ENCODE results near the gene ZNF804B. TPM values are rescaled to one million over a fixed set of nuclear protein-coding genes. Genes with fewer than 3 reads are reported as not detected.

ZNF804B gene
- total RNA-seq, 1 experiment from 2014 or later, result 0.04 TPM

DNA sequence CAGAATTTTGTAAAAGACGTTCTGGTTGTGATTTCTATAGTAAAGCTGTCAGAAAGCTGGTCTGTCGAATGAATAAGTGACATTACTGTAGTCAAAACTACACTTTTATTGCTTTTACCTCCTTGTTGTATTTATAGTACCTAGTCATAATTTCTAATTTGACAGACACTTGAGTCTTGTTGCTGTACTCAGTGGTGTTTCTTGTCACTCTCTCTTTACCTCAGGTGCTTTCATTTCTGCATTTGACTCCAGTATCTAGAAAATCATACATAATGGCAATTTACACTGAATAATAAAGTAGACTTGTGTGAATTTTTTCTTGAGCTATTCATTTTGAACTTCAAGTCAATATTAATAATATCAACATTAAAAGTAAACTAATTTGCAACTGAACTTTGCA, 293.6 kb downstream of the ZNF804B start:
- no peak overlapping the region for H3K27ac ChIP-seq
- no peaks in the 10 kb centered on the region for H3K9me3 ChIP-seq (replicated peaks)
- no peaks in the 10 kb centered on the region for H3K4me1 ChIP-seq
- no peak overlapping the region for H3K4me3 ChIP-seq
- no peak for DNase-seq
- no peaks in the 10 kb centered on the region for H3K27me3 ChIP-seq
- no peaks in the 10 kb centered on the region for H3K36me3 ChIP-seq

DNA sequence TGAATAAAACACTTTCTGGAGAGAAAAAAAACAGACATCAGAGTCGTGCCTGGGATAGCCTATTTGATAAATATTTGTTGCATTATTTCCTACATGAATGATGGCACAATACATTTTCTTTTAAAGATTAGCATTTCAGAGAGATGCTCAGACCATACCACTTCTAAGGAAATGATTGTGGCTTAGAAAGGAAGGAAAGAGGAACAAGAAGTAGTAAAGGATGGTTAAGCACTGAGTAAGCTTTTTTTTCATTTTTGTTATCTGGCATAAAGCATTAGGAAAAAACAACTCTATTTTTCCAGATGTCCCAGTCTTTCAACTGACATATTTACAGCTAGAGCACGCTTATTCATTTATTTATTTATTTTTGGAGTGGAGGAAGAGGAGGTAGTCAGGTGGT, 294.9 kb downstream of the ZNF804B start:
- no peak overlapping the region for H3K4me3 ChIP-seq
- no peaks in the 10 kb centered on the region for H3K36me3 ChIP-seq
- H3K27me3 ChIP-seq, result no peaks in the 10 kb centered on the region
- H3K4me1 ChIP-seq, result no peaks in the 10 kb centered on the region
- H3K27ac ChIP-seq, result no peak overlapping the region
- H3K9me3 ChIP-seq (replicated peaks), result no peaks in the 10 kb centered on the region
- DNase-seq, result no peak

DNA sequence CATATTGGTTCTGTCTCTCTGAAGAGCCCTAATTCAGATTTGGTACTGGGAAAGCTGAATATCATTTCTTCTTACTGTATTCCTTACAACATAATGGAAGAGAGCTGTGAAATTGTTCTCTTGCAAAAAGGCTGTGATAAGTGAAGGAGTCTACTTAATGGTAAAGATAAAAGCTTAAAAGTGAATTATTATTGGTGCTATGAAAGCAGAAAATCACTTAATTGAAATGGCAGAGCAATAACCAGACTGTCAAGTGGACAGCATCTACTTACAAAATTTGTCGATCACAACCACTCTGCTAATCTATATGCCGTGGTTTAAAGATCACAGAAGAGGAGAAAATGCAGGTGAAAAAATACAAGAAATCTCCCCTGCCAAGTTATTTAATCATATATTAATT, 300.7 kb downstream of the ZNF804B start:
- no peak for DNase-seq
- no peak overlapping the region for H3K4me3 ChIP-seq
- no peaks in the 10 kb centered on the region for H3K9me3 ChIP-seq (replicated peaks)
- no peaks in the 10 kb centered on the region for H3K36me3 ChIP-seq
- no peaks in the 10 kb centered on the region for H3K27me3 ChIP-seq
- H3K4me1 ChIP-seq, result peaks cover 9% of the 10 kb centered on the region; the same call in 1 of the 2 replicates
- H3K27ac ChIP-seq, result no peak overlapping the region

DNA sequence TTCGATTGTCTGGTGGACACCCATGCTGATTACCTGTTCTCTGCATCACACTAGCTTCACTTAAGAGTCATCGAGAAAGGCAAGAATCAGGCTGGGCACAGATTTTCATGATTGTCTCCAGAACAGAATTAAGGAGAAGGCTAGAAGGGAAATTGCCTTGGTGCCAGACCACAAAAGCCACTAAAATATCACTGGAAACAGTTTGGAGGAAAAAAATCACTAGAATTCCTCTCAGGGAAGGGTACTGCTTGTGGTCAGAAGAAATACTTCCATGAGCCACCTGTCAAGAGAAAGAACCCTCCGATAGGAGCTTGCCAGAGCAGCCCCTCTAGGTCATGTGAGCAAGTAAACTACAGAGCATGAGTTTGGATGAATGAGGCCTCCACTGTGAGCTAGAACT, 305.3 kb downstream of the ZNF804B start:
- Histone ChIP-seq H3K9me3 (replicated peaks) (no peaks in the 10 kb centered on the region), H3K4me1 (peaks cover 9% of the 10 kb centered on the region; the same call in 1 of the 2 replicates), H3K27ac (no peak overlapping the region), H3K27me3 (no peaks in the 10 kb centered on the region), H3K4me3 (no peak overlapping the region), H3K36me3 (no peaks in the 10 kb centered on the region)
- peak; percentile 29 to 43 for DNase-seq

DNA sequence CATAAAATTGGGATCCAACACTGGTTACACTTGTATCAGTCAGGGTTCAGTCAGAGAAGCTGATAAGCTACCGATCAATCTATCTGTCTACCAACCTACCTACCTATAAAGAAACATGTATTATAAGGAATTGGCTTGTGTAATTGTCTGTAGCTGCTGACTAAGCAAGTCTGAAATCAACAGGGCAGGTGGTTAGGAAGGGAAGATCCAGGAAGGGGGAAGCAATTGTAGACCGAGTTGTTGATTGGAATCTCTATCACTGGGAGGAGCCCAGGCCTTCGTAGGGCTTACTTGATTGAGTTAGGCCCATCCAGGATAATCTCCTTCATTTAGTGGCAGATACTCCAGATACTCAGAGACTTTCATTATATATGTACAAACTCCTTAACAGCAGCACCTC, 307.5 kb downstream of the ZNF804B start:
- Histone ChIP-seq H3K4me1 (peaks cover 9% of the 10 kb centered on the region; the same call in 1 of the 2 replicates), H3K9me3 (replicated peaks) (no peaks in the 10 kb centered on the region; the same call in 1 of the 2 replicates), H3K27me3 (no peaks in the 10 kb centered on the region), H3K27ac (no peak overlapping the region), H3K4me3 (no peak overlapping the region), H3K36me3 (no peaks in the 10 kb centered on the region)
- no peak for DNase-seq

DNA sequence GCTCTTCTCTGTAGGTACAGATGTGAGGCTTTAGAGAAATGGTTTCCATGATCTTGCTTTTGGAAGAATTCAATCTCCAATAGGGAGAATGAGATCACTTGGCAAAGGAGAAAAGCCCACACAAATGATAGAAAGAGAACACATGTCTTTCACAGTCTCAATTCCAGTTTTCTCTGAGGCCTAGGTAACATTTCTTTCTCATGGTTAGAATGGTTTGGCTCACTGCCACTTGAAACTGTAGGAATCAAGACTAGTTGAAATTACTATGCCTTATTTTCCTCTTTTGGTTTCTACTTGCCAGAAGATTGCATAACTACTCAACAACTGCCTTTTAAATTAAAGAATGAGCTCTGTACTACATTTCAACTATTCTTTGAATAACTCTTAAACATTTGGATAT, 312.6 kb downstream of the ZNF804B start:
- Histone ChIP-seq H3K9me3 (replicated peaks) (no peaks in the 10 kb centered on the region; the same call in 1 of the 2 replicates), H3K4me3 (no peak overlapping the region), H3K27me3 (no peaks in the 10 kb centered on the region), H3K27ac (no peak overlapping the region), H3K4me1 (peaks cover 3% of the 10 kb centered on the region; the same call in 1 of the 2 replicates), H3K36me3 (no peaks in the 10 kb centered on the region)
- DNase-seq, result peak in 1 of 2 experiments; percentile 31

DNA sequence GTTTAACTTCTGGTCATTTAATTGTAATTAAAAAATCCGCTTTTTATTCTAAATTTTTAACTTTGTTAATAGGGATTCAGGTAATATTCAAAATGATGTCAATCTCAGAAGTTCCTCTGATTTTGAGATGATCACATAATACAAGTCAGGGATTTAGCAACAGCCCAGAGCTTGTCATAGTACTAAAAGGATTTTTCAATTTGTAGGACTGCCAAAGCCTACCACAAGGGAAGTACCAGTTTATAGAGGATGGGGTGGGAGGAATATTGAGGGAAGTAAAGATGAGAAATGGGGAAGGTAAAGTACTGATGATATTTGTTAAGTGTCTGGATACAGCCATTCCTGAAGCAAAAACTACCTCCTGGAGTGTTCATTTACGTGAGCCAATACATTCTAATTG, 314.3 kb downstream of the ZNF804B start:
- no peaks in the 10 kb centered on the region; the same call in 1 of the 2 replicates for H3K9me3 ChIP-seq (replicated peaks)
- H3K4me1 ChIP-seq, result peaks cover 3% of the 10 kb centered on the region; the same call in 1 of the 2 replicates
- H3K27me3 ChIP-seq, result no peaks in the 10 kb centered on the region
- no peak overlapping the region for H3K4me3 ChIP-seq
- H3K36me3 ChIP-seq, result no peaks in the 10 kb centered on the region
- DNase-seq, result no peak
- no peak overlapping the region for H3K27ac ChIP-seq

DNA sequence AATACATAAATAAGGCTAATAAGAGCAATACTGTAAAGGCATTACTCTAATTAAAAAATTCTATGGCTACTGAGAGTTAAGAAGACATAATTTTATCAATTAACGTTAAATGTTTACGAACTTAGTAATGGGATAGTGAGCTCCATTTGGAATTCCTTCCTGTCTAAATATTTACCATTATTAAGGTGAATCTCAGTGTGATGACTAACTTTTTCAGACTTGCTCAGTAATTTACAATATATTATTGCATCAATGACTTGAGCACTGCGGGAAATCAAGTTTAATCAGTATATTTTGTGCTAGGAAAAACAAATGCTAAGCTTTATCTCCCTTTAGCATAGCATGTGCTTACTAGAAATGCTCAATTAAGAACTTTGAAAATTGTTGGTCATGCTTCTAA, 318.5 kb downstream of the ZNF804B start:
- Histone ChIP-seq H3K27me3 (no peaks in the 10 kb centered on the region), H3K4me1 (no peaks in the 10 kb centered on the region), H3K4me3 (no peak overlapping the region), H3K36me3 (no peaks in the 10 kb centered on the region), H3K27ac (no peak overlapping the region), H3K9me3 (replicated peaks) (no peaks in the 10 kb centered on the region)
- no peak for DNase-seq

DNA sequence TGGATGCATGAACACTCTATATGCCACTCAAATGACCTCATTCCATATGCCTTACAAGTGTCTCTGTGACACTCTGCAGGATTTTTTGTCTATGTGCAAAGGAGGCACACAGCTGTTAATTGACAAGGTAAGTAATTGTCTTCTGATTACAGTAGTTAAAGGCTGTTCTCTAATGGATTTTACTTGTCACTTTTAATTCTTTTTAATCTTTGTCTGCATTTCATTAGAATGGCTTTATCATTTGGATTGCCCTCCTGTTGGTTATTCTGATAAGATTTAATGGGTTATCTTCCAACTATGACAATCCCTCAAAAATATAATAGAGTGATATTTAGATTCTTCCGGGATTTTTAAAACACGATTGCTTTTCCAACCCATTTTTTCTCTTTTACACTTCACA, 326.1 kb downstream of the ZNF804B start:
- no peak for DNase-seq
- Histone ChIP-seq H3K27me3 (no peaks in the 10 kb centered on the region), H3K27ac (no peak overlapping the region), H3K9me3 (replicated peaks) (no peaks in the 10 kb centered on the region), H3K4me3 (no peak overlapping the region), H3K36me3 (no peaks in the 10 kb centered on the region), H3K4me1 (no peaks in the 10 kb centered on the region)

DNA sequence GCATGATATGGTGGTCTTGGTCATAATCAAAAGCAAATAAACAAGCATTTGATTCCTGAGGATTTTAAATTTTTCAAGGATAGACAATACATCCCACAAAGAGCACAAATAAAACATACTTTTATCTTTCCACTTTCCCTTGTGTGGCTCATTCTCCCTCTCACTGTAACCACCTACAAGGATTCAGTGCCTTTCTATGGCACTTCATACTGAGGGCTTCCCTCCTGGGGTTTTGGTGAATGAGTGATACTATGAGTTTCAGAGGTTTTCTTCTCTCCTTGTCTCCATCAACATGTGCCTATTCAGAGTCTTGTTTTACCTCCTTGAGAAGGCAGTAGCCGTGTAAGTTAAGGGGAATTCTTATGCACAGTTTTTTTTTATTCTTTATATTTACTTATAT, 332.1 kb downstream of the ZNF804B start:
- DNase-seq, result no peak
- Histone ChIP-seq H3K4me3 (no peak overlapping the region), H3K9me3 (replicated peaks) (no peaks in the 10 kb centered on the region), H3K4me1 (no peaks in the 10 kb centered on the region), H3K27me3 (no peaks in the 10 kb centered on the region), H3K36me3 (no peaks in the 10 kb centered on the region), H3K27ac (no peak overlapping the region)

DNA sequence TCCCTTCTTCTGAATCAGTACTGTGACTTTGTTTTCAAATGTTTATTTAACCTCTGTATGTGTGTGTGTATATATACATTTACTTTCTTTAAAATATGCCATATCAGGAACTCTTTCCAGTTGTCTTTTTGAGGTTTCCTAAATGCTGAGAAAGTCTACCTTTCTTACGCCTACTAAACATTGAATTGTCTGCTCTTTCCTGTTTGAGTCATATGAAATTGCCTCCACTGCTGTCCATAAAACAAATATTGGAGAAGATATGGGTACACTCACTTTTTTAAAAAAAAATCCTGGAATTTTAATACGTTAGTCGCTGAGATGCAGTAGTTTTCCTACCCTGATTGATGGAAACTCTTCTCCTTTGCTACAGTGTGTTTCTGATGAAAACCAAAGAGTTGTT, 334.8 kb downstream of the ZNF804B start:
- no peaks in the 10 kb centered on the region for H3K4me1 ChIP-seq
- no peak overlapping the region for H3K27ac ChIP-seq
- H3K36me3 ChIP-seq, result no peaks in the 10 kb centered on the region
- no peak for DNase-seq
- no peaks in the 10 kb centered on the region for H3K9me3 ChIP-seq (replicated peaks)
- H3K27me3 ChIP-seq, result no peaks in the 10 kb centered on the region; the same call in 1 of the 2 replicates
- no peak overlapping the region for H3K4me3 ChIP-seq

DNA sequence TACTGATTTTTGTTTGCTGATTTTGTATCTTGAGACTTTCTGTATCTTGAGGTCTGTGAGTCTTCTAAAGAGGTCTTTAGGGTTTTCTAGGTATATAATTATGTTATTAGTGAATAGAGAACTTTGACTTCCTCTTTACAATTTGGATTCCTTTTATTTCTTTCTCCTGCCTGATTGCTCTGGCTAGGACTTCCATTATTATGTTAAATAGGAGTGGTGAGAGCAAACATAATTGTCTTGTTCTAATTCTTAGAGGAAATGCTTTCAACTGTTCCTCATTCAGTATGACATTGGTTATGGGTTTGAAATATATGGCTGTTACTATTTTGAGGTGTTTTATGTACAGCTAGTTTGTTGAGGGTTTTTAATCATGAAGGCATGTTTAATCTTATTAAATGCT, 344.1 kb downstream of the ZNF804B start:
- no peaks in the 10 kb centered on the region for H3K9me3 ChIP-seq (replicated peaks)
- H3K4me1 ChIP-seq, result peaks cover 17% of the 10 kb centered on the region
- H3K36me3 ChIP-seq, result 0 out of 2 replicates have a peak, but pooled peaks cover 2% of the 10 kb centered on the region
- no peak overlapping the region for H3K27ac ChIP-seq
- no peaks in the 10 kb centered on the region for H3K27me3 ChIP-seq
- H3K4me3 ChIP-seq, result no peak overlapping the region
- no peak for DNase-seq

DNA sequence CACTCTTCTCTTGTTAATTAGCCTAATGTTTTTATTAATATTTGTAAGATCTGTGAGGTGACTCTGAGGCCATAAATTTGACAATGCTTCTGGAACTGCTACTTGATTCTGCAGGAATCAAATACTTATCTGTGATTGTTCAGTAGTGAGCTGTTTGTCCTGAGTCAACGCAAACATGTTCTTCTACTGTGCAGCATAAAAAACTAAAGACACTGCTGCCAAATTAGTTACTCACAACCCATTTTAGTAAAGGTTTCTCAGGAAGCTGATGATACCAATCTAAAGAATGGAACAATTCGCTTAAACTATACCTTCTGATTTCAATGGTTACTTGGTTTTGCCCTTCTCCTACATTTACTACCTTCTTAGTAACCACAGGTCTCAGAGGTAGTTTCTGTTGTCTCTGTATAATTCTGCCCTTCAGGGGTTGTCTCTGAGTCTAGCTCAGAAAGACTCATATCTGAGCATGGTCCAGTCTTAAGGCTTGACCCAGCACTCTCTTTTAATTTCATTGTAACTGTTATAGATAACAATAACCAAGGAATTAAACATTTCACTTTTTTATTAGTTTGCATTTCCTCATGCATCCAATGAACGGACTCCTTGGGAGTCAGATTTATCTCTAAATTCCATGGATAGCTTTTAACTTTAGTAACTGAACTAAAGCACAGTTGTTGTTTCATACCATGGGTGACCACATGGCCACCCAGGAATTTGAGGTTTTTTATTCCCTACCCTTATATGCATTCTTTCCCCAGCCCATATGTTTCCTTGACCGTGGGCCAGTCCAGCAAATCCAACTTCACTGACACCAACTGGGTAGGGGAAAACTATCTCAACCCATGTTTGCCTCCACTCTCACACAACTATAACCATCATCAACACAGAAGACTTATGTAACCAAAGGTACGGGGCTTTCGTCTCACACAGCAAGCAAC, 345.5 kb downstream of the ZNF804B start:
- no peaks in the 10 kb centered on the region for H3K27me3 ChIP-seq
- peaks cover 17% of the 10 kb centered on the region for H3K4me1 ChIP-seq
- H3K9me3 ChIP-seq (replicated peaks), result no peaks in the 10 kb centered on the region
- no peak overlapping the region for H3K4me3 ChIP-seq
- H3K36me3 ChIP-seq, result 0 out of 2 replicates have a peak, but pooled peaks cover 2% of the 10 kb centered on the region
- peak; percentile 65 to 68 for DNase-seq
- H3K27ac ChIP-seq, result peak overlapping the region; percentile 71

DNA sequence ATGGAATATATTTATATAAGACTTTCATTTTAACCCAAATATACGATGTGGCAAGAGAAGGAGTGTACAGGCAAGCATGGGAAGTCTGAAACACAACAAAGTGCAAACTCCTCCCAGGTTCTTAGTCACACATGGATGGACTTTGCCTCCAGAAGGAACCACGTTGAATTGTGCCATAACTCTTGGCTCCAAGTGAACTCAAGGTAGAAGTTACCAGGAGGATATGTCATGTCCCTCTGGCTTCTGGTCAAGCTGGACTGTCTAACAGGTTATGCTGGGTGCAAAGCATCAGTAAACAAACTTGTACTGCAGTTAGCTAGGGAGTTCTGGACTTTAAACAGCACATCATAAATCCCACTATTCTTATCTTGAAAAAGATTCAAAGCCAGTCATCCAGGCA, 364.4 kb downstream of the ZNF804B start:
- no peak for DNase-seq
- no peak overlapping the region for H3K27ac ChIP-seq
- no peaks in the 10 kb centered on the region for H3K36me3 ChIP-seq
- no peak overlapping the region for H3K4me3 ChIP-seq
- peaks cover 3% of the 10 kb centered on the region for H3K4me1 ChIP-seq
- no peaks in the 10 kb centered on the region for H3K27me3 ChIP-seq
- no peaks in the 10 kb centered on the region for H3K9me3 ChIP-seq (replicated peaks)

DNA sequence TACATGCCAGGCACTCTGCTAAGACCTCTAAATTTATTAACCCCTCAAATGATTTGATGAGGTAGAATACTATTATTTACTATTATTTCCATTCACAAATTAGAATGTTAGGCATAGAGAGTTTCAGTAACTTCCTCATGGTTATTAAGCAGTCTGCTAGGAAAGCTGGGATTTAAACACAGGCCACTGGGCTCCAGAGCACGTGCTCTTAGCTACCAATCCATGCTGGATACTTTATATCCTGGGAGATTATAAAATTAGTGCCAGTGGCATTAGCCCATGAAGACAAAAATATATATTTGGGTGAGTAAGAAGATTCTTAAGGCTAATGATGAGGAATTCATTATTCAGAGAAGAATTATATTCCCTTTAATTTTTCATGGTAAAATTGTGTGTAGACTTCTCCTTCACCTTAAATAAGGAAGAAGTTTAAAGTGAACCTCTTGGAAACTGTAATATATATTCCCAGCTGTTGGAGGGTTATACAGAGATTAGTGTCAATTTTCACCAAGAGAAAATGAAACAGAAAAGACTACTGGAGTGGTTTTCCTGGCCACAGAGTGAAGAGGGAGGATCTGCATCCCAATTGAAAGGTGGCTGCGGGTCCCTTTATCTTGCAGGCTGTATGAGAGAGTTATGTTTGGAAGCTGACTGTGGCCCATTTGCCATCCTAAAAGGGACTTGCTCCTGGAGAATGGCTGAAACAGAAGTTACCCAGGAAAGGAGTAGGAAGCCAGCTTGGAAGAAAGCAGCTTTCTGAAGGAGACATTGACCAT, 370.3 kb downstream of the ZNF804B start:
- no peaks in the 10 kb centered on the region for H3K9me3 ChIP-seq (replicated peaks)
- peaks cover 38% of the 10 kb centered on the region for H3K4me1 ChIP-seq

More for the DNA sequence above, 370.3 kb downstream of the ZNF804B start:
- peak; percentile 74 to 91 for DNase-seq
- peak overlapping the region; percentile 86 for H3K27ac ChIP-seq
- no peaks in the 10 kb centered on the region for H3K27me3 ChIP-seq
- no peak overlapping the region for H3K4me3 ChIP-seq
- no peaks in the 10 kb centered on the region for H3K36me3 ChIP-seq

All from SJCRH30 (cell line).